Liver (tissue), 9 donors: ENCODE results near the gene SUN2. TPM values are rescaled to one million over a fixed set of nuclear protein-coding genes. Genes with fewer than 3 reads are reported as not detected.
A peak's percentile ranks its signal among the peaks of the same experiment; 100 is the strongest.

Experiments
- DNase-seq: peaks from one replicate; pipeline ENCODE4 v3.0.0-alpha.2; 2017; ENCODE audit warnings: low spot score
- H3K27ac ChIP-seq, 2 donors: one replicate each; pipeline ENCODE4 v1.7.0; 2013; ENCODE audit warnings: inconsistent platforms in 2 of 2, low read length in 2 of 2, control low read depth in 1 of 2, low read depth in 1 of 2, mild to moderate bottlenecking in 1 of 2
- H3K27me3 ChIP-seq, 4 donors: one replicate each; pipeline versions ENCODE4 v1.6.1 to v1.7.0; 2013; ENCODE audit warnings: low read length in 3 of 4, inconsistent platforms in 1 of 4, mild to moderate bottlenecking in 1 of 4, moderate library complexity in 1 of 4; ENCODE audit not compliant: control insufficient read depth in 4 of 4, insufficient read depth in 4 of 4
- H3K36me3 ChIP-seq, 4 donors: one replicate each; pipeline versions ENCODE4 v1.6.1 to v1.7.0; 2013; ENCODE audit warnings: low read length in 3 of 4, mild to moderate bottlenecking in 3 of 4, low read depth in 1 of 4, moderate library complexity in 1 of 4; ENCODE audit not compliant: control insufficient read depth in 4 of 4, insufficient read depth in 3 of 4
- H3K4me1 ChIP-seq, 4 donors: one replicate each; pipeline versions ENCODE4 v1.6.1 to v1.7.0; 2013; ENCODE audit warnings: low read length in 3 of 4, mild to moderate bottlenecking in 3 of 4, moderate library complexity in 1 of 4; ENCODE audit not compliant: control insufficient read depth in 4 of 4, insufficient read depth in 4 of 4
- H3K4me3 ChIP-seq, 3 donors: one replicate each; pipeline versions ENCODE4 v1.6.1 to v1.7.0; 2013; ENCODE audit warnings: low read length in 3 of 3, control low read depth in 1 of 3, low read depth in 1 of 3, mild to moderate bottlenecking in 1 of 3
- H3K9ac ChIP-seq, 2 donors: one replicate each; pipeline ENCODE4 v1.7.0; 2013; ENCODE audit warnings: low read length in 2 of 2, mild to moderate bottlenecking in 2 of 2, moderate library complexity in 2 of 2, control low read depth in 1 of 2, low read depth in 1 of 2
- H3K9me3 ChIP-seq, 4 donors: one replicate each; pipeline versions ENCODE4 v1.6.1 to v1.7.0; 2013; ENCODE audit warnings: low read length in 3 of 4; ENCODE audit not compliant: control insufficient read depth in 4 of 4
- ATF3 ChIP-seq: IDR thresholded peaks from 2 replicates; pipeline ENCODE4 v1.6.1; 2016; ENCODE audit warnings: antibody characterized with exemption
- CTCF ChIP-seq: fragments of 150-350 bp; IDR thresholded peaks from 2 replicates; pipeline ENCODE4 v1.5.1; 2017; ENCODE audit warnings: improper control_type of control experiment, low read depth, low read length; ENCODE audit not compliant: missing input control
- EGR1 ChIP-seq, 2 donors: IDR thresholded peaks; 2 replicates each; pipeline ENCODE4 v1.6.1; 2016 to 2018; ENCODE audit warnings: antibody characterized with exemption in 2 of 2, low read depth in 2 of 2
- FOXA1 ChIP-seq: IDR thresholded peaks from 2 replicates; pipeline ENCODE4 v1.6.1; 2016; ENCODE audit warnings: antibody characterized with exemption
- FOXA2 ChIP-seq: IDR thresholded peaks from 2 replicates; pipeline ENCODE4 v1.6.1; 2016; ENCODE audit warnings: antibody characterized with exemption
- GABPA ChIP-seq, 2 donors: IDR thresholded peaks in 1 of 2; conservative IDR thresholded peaks in 1 of 2; 2 replicates each; pipeline ENCODE4 v1.6.1; 2016; ENCODE audit warnings: antibody characterized with exemption in 2 of 2, mild to moderate bottlenecking in 1 of 2, moderate library complexity in 1 of 2
- HNF4A ChIP-seq, 2 donors: conservative IDR thresholded peaks; 2 replicates each; pipeline ENCODE4 v1.6.1; 2016; ENCODE audit warnings: antibody characterized with exemption in 2 of 2, mild to moderate bottlenecking in 2 of 2
- HNF4G ChIP-seq: IDR thresholded peaks from 2 replicates; pipeline ENCODE4 v1.6.1; 2016; ENCODE audit warnings: antibody characterized with exemption
- JUND ChIP-seq, 2 donors: IDR thresholded peaks; 2 replicates each; pipeline ENCODE4 v1.6.1; 2016; ENCODE audit warnings: antibody characterized with exemption in 2 of 2
- MAX ChIP-seq: IDR thresholded peaks from 2 replicates; pipeline ENCODE4 v1.6.1; 2016; ENCODE audit warnings: antibody characterized with exemption
- NR2F2 ChIP-seq: IDR thresholded peaks from 2 replicates; pipeline ENCODE4 v1.6.1; 2016; ENCODE audit warnings: antibody characterized with exemption
- RAD21 ChIP-seq, 2 donors: IDR thresholded peaks; 2 replicates each; pipeline ENCODE4 v1.6.1; 2016; ENCODE audit warnings: antibody characterized with exemption in 2 of 2, mild to moderate bottlenecking in 2 of 2
- REST ChIP-seq: IDR thresholded peaks from 2 replicates; pipeline ENCODE4 v1.6.1; 2016; ENCODE audit warnings: antibody characterized with exemption, mild to moderate bottlenecking
- RXRA ChIP-seq, 2 donors: IDR thresholded peaks; 2 replicates each; pipeline ENCODE4 v1.6.1; 2017 to 2018; ENCODE audit warnings: antibody characterized with exemption in 2 of 2, mild to moderate bottlenecking in 1 of 2
- SP1 ChIP-seq: IDR thresholded peaks from 2 replicates; pipeline ENCODE4 v1.6.1; 2018; ENCODE audit warnings: antibody characterized with exemption, mild to moderate bottlenecking
- TAF1 ChIP-seq: conservative IDR thresholded peaks from 2 replicates; pipeline ENCODE4 v1.6.1; 2016; ENCODE audit warnings: antibody characterized with exemption, mild to moderate bottlenecking
- YY1 ChIP-seq: IDR thresholded peaks from 2 replicates; pipeline ENCODE4 v1.6.1; 2016; ENCODE audit warnings: antibody characterized with exemption, mild to moderate bottlenecking
- ZBTB33 ChIP-seq: IDR thresholded peaks from 2 replicates; pipeline ENCODE4 v1.6.1; 2016; ENCODE audit warnings: antibody characterized with exemption
- WGBS: extraction: QIAGEN DNeasy Blood & Tissue Kit; methylation state at CpG from one replicate; pipeline ENCODE4 v1.1.7; 2013; 5-methylcytosine and 5-hydroxymethylcytosine counted together
- polyA plus RNA-seq, 2 donors: library from polyadenylated mRNA; stranded (reverse) in 1 of 2; unstranded in 1 of 2; fragments of 200-250 nt in 1 of 2; fragments of >200 nt in 1 of 2; fragmentation: Nextera tagmentation in 1 of 2; extraction: Ambion mirVana in 1 of 2; gene quantifications; one replicate each; pipeline versions ENCODE4 v1.2.1 to v1.2.3, GENCODE V29; 2013 to 2015
- total RNA-seq, 2 donors: library from RNA; depleted of rRNA; stranded (reverse); fragments of >200 nt; gene quantifications; one replicate each; pipeline ENCODE4 v1.2.3, GENCODE V29; 2014
- donor health status: healthy.
- donor health status: healthy.
- donor health status: healthy.
- donor health status: healthy.
- donor health status: healthy.

SUN2 gene
- total and polyA plus RNA-seq, 4 donors = 13.1 to 170 (median 81.5) TPM

- H3K9me3 ChIP-seq = no peaks in the 10 kb centered on the region
- peak overlapping the region in 1 of 2 donors; percentile 99 for H3K27ac ChIP-seq
- peaks cover 5 to 36% (median 16%) of the 10 kb centered on the region in 4 donors for H3K4me1 ChIP-seq
- no peak for DNase-seq
- no peak overlapping the region for H3K9ac ChIP-seq
- WGBS = 78% methylated on average over 4 of the region's 4 CpGs
- H3K36me3 ChIP-seq = peaks cover 0 to 3% (median 2%) of the 10 kb centered on the region in 4 donors
- no peak overlapping the region for H3K4me3 ChIP-seq
- no peaks in the 10 kb centered on the region for H3K27me3 ChIP-seq
- TF ChIP-seq SP1 (no peak), JUND (IDR thresholded peaks at IDR 0.05) (no peak), RXRA (IDR thresholded peaks at IDR 0.05) (no peak), HNF4A (conservative IDR thresholded peaks at IDR 0.05) (no peak), TAF1 (no peak), NR2F2 (no peak), CTCF (no peak), ZBTB33 (no peak), HNF4G (no peak)
These were observed 1.6 kb upstream of the SUN2 start for GRCh38 chr22:38757464-38757757.

- Histone ChIP-seq H3K4me1 (peaks cover 7 to 39% (median 16%) of the 10 kb centered on the region in 4 donors), H3K9ac (peak overlapping the region; percentile 72 to 75), H3K27me3 (no peaks in the 10 kb centered on the region), H3K4me3 (peak overlapping the region; percentile 44 to 80 (median 68)), H3K27ac (peak overlapping the region; percentile 99), H3K36me3 (peaks cover 2 to 7% (median 4%) of the 10 kb centered on the region in 4 donors), H3K9me3 (no peaks in the 10 kb centered on the region)
- TF ChIP-seq SP1 (no peak), TAF1 (no peak), FOXA2 (no peak), RAD21 (IDR thresholded peaks at IDR 0.05) (no peak), ZBTB33 (no peak), YY1 (no peak), MAX (no peak), NR2F2 (no peak), EGR1 (IDR thresholded peaks at IDR 0.05; ENCODE audit: low read depth in 2 of 2) (no peak), JUND (IDR thresholded peaks at IDR 0.05) (no peak), FOXA1 (no peak), HNF4A (conservative IDR thresholded peaks at IDR 0.05) (no peak), CTCF (no peak), RXRA (IDR thresholded peaks at IDR 0.05) (no peak), HNF4G (no peak), ATF3 (no peak), GABPA (IDR thresholded peaks at IDR 0.05 in 1 of 2, conservative IDR thresholded peaks at IDR 0.05 in 1 of 2) (no peak), REST (no peak)
- DNase-seq = peak; percentile 49
- 50% methylated on average over 17 of the region's 17 CpGs for WGBS
These were observed 1.1 kb upstream of the SUN2 start for GRCh38 chr22:38756711-38757463.
